ENCODE measurements around the gene BACH2.

BACH2 gene

GRCh38 chr6:89888871-89889270 lies 407.8 kb downstream of the BACH2 start:
- no peak for TF ChIP-seq CTCF (conservative IDR thresholded peaks at IDR 0.05; ENCODE audit: low read depth, low read length)
- DNase-seq (ENCODE audit: low read depth): no peak
- no peak overlapping the region for H3K4me3 ChIP-seq (ENCODE audit: low read depth, low read length)

GRCh38 chr6:89888138-89888514 lies 408.5 kb downstream of the BACH2 start:
- no peak overlapping the region for H3K4me3 ChIP-seq (ENCODE audit: low read depth, low read length)
- no peak for DNase-seq (ENCODE audit: low read depth)
- TF ChIP-seq CTCF (conservative IDR thresholded peaks at IDR 0.05; ENCODE audit: low read depth, low read length): no peak

- H3K4me3 ChIP-seq (ENCODE audit: low read depth, low read length): no peak overlapping the region
- TF ChIP-seq CTCF (conservative IDR thresholded peaks at IDR 0.05; ENCODE audit: low read depth, low read length): no peak
- peak; percentile 22 for DNase-seq (ENCODE audit: low read depth)
Observed at GRCh38 chr6:89887452-89888137, 409.0 kb downstream of the BACH2 start.

GRCh38 chr6:89886378-89887120 lies 410.1 kb downstream of the BACH2 start:
- TF ChIP-seq CTCF (conservative IDR thresholded peaks at IDR 0.05; ENCODE audit: low read depth, low read length): no peak
- no peak for DNase-seq (ENCODE audit: low read depth)
- H3K4me3 ChIP-seq (ENCODE audit: low read depth, low read length): no peak overlapping the region
